ENCODE measurements around the gene HOMER1. TPM values are rescaled to one million over a fixed set of nuclear protein-coding genes. Genes with fewer than 3 reads are reported as not detected.

Gene HOMER1
- total RNA-seq, 1 donor from 2014 or later, result 15.8 TPM

- Mint-ChIP-seq H3K4me3 (ENCODE audit: unreplicated experiment) (no peak overlapping the region), H3K36me3 (ENCODE audit: low read depth) (no peaks in the 10 kb centered on the region), H3K27me3 (ENCODE audit: low read depth) (no peaks in the 10 kb centered on the region), H3K9me3 (ENCODE audit: low read depth) (no peaks in the 10 kb centered on the region), H3K27ac (ENCODE audit: unreplicated experiment) (peak overlapping the region; percentile 27), H3K4me1 (ENCODE audit: low read depth) (peaks cover 26% of the 10 kb centered on the region)
- no peak for TF ChIP-seq CTCF (IDR thresholded peaks at IDR 0.05)
- no peak for DNase-seq (ENCODE audit: low spot score)
Measured at GRCh38 chr5:79423296-79423695, 90.6 kb downstream of the HOMER1 start.

- Mint-ChIP-seq H3K27me3 (ENCODE audit: low read depth) (no peaks in the 10 kb centered on the region), H3K4me3 (ENCODE audit: unreplicated experiment) (no peak overlapping the region), H3K36me3 (ENCODE audit: low read depth) (no peaks in the 10 kb centered on the region), H3K4me1 (ENCODE audit: low read depth) (peaks cover 30% of the 10 kb centered on the region), H3K27ac (ENCODE audit: unreplicated experiment) (no peak overlapping the region), H3K9me3 (ENCODE audit: low read depth) (no peaks in the 10 kb centered on the region)
- no peak for TF ChIP-seq CTCF (IDR thresholded peaks at IDR 0.05)
- DNase-seq (ENCODE audit: low spot score), result no peak
Measured at GRCh38 chr5:79420248-79420647, 93.7 kb downstream of the HOMER1 start.

- no peak for TF ChIP-seq CTCF (IDR thresholded peaks at IDR 0.05)
- H3K27me3 Mint-ChIP-seq (ENCODE audit: low read depth), result no peaks in the 10 kb centered on the region
- DNase-seq (ENCODE audit: low spot score), result no peak
- H3K9me3 Mint-ChIP-seq (ENCODE audit: low read depth), result no peaks in the 10 kb centered on the region
- H3K4me1 Mint-ChIP-seq (ENCODE audit: low read depth), result peaks cover 17% of the 10 kb centered on the region
- no peaks in the 10 kb centered on the region for H3K36me3 Mint-ChIP-seq (ENCODE audit: low read depth)
- no peak overlapping the region for H3K27ac Mint-ChIP-seq (ENCODE audit: unreplicated experiment)
- no peak overlapping the region for H3K4me3 Mint-ChIP-seq (ENCODE audit: unreplicated experiment)
Measured at GRCh38 chr5:79418276-79418675, 95.7 kb downstream of the HOMER1 start.

- Mint-ChIP-seq H3K4me1 (ENCODE audit: low read depth) (peaks cover 10% of the 10 kb centered on the region), H3K9me3 (ENCODE audit: low read depth) (no peaks in the 10 kb centered on the region), H3K27me3 (ENCODE audit: low read depth) (no peaks in the 10 kb centered on the region), H3K4me3 (ENCODE audit: unreplicated experiment) (no peak overlapping the region), H3K36me3 (ENCODE audit: low read depth) (no peaks in the 10 kb centered on the region), H3K27ac (ENCODE audit: unreplicated experiment) (no peak overlapping the region)
- DNase-seq (ENCODE audit: low spot score), result no peak
- TF ChIP-seq CTCF (IDR thresholded peaks at IDR 0.05), result no peak
Measured at GRCh38 chr5:79417495-79417894, 96.4 kb downstream of the HOMER1 start.

- no peak for DNase-seq (ENCODE audit: low spot score)
- no peak overlapping the region for H3K4me3 Mint-ChIP-seq (ENCODE audit: unreplicated experiment)
- no peak for TF ChIP-seq CTCF (IDR thresholded peaks at IDR 0.05)
Measured at GRCh38 chr5:79416499-79416898, 97.4 kb downstream of the HOMER1 start.

More at GRCh38 chr5:79416499-79416898, 97.4 kb downstream of the HOMER1 start:
- H3K4me1 Mint-ChIP-seq (ENCODE audit: low read depth), result peaks cover 10% of the 10 kb centered on the region
- no peak overlapping the region for H3K27ac Mint-ChIP-seq (ENCODE audit: unreplicated experiment)
- H3K9me3 Mint-ChIP-seq (ENCODE audit: low read depth), result no peaks in the 10 kb centered on the region
- H3K27me3 Mint-ChIP-seq (ENCODE audit: low read depth), result no peaks in the 10 kb centered on the region
- no peaks in the 10 kb centered on the region for H3K36me3 Mint-ChIP-seq (ENCODE audit: low read depth)
